Keratinocyte (primary cell): ENCODE measurements around the gene VSTM2A. TPM values are rescaled to one million over a fixed set of nuclear protein-coding genes. Genes with fewer than 3 reads are reported as not detected.
A peak's percentile ranks its signal among the peaks of the same experiment; 100 is the strongest.

Experiments
- DNase-seq: peaks from one replicate; pipeline ENCODE4 v3.0.0-alpha.2; 2011; ENCODE audit warnings: low read depth, missing footprints, low spot score
- FAIRE-seq: peaks from 2 replicates; lab custom pipeline; 2011; peaks lifted over from hg19 to GRCh38; lab: Jason Lieb, UNC
- H2AFZ ChIP-seq: 2 replicates; pipeline ENCODE4 v1.6.0; 2012; ENCODE audit warnings: low read length, control low read depth, inconsistent platforms; ENCODE audit not compliant: control insufficient read depth
- H3K27ac ChIP-seq: 2 replicates; pipeline ENCODE4 v1.5.1; 2011; ENCODE audit warnings: low read length; ENCODE audit not compliant: control insufficient read depth, insufficient read depth
- H3K27me3 ChIP-seq: 3 replicates; pipeline ENCODE4 v1.6.0; 2011; ENCODE audit warnings: low read length; ENCODE audit not compliant: control insufficient read depth, insufficient read depth; ENCODE audit errors: extremely low read depth
- H3K36me3 ChIP-seq, 2 experiments: 2 replicates in 1 of 2; 3 replicates in 1 of 2; pipeline ENCODE4 v1.5.1; 2011; ENCODE audit warnings: low read length in 2 of 2, mild to moderate bottlenecking in 1 of 2; ENCODE audit not compliant: control insufficient read depth in 2 of 2, insufficient read depth in 2 of 2; ENCODE audit errors: extremely low read depth in 1 of 2
- H3K4me1 ChIP-seq: 3 replicates; pipeline ENCODE4 v1.5.1; 2011; ENCODE audit warnings: low read length; ENCODE audit not compliant: control insufficient read depth, insufficient read depth; ENCODE audit errors: extremely low read depth
- H3K4me2 ChIP-seq: 3 replicates; pipeline ENCODE4 v1.6.0; 2011; ENCODE audit warnings: low read depth, low read length; ENCODE audit not compliant: control insufficient read depth, insufficient read depth; ENCODE audit errors: extremely low read depth
- H3K4me3 ChIP-seq, 3 experiments: fragments of 200-600 bp in 1 of 3; sonication (generic) in 1 of 3; 2 replicates in 2 of 3; 3 replicates in 1 of 3; pipeline ENCODE4 v1.5.1; 2011 to 2016; ENCODE audit warnings: low read length in 3 of 3, mild to moderate bottlenecking in 3 of 3, control low read depth in 2 of 3, inconsistent platforms in 1 of 3, low read depth in 1 of 3, mixed read lengths in 1 of 3, mixed run types in 1 of 3, moderate library complexity in 1 of 3; ENCODE audit not compliant: control insufficient read depth in 2 of 3, insufficient read depth in 2 of 3; ENCODE audit errors: extremely low read depth in 1 of 3
- H3K79me2 ChIP-seq: 2 replicates; pipeline ENCODE4 v1.6.0; 2012; ENCODE audit warnings: low read length; ENCODE audit not compliant: control insufficient read depth, insufficient read depth
- H3K9ac ChIP-seq: 3 replicates; pipeline ENCODE4 v1.6.0; 2011; ENCODE audit warnings: low read length; ENCODE audit not compliant: control insufficient read depth, insufficient read depth; ENCODE audit errors: extremely low read depth
- H3K9me1 ChIP-seq: 3 replicates; pipeline ENCODE4 v1.6.0; 2011; ENCODE audit warnings: low read length; ENCODE audit not compliant: control insufficient read depth, insufficient read depth; ENCODE audit errors: extremely low read depth
- H3K9me3 ChIP-seq: 2 replicates; pipeline ENCODE4 v1.5.1; 2012; ENCODE audit warnings: low read depth, low read length; ENCODE audit not compliant: control insufficient read depth
- H4K20me1 ChIP-seq: 3 replicates; pipeline ENCODE4 v1.6.0; 2011; ENCODE audit warnings: low read length; ENCODE audit not compliant: control insufficient read depth, insufficient read depth; ENCODE audit errors: extremely low read depth
- EZH2 ChIP-seq: IDR thresholded peaks from one replicate; pipeline ENCODE4 v1.6.1; 2012; ENCODE audit warnings: inconsistent platforms, mild to moderate bottlenecking, low read length, moderate library complexity
- dilution Hi-C: fragments of 300-500 bp; cut with MboI; formaldehyde crosslinking; loops from one replicate; pipeline ENCODE4 v1.7.0; 2020; ENCODE audit warnings: low sequenced_read_pairs; ENCODE audit not compliant: extremely low pct_ligation_motif_present
- polyA plus RNA-seq, 5 experiments: library from polyadenylated mRNA; depleted of rRNA in 3 of 5; stranded (reverse) in 3 of 5; stranded (forward) in 1 of 5; unstranded in 1 of 5; fragments of >200 nt; gene quantifications; 1 replicate in 1 of 5; 2 replicates in 3 of 5; 3 replicates in 1 of 5; pipeline versions ENCODE4 v1.2.1 to v1.2.3, GENCODE V29; 2011 to 2012; ENCODE audit warnings: missing spikeins in 2 of 5, low read depth in 1 of 5, low replicate concordance in 1 of 5
- TF ChIP-seq, protein P1 (sequence below), 3 experiments: IDR thresholded peaks in 1 of 3; conservative IDR thresholded peaks in 1 of 3; optimal IDR thresholded peaks in 1 of 3; 2 replicates in 2 of 3; 3 replicates in 1 of 3; pipeline versions ENCODE3 to v1.5.1; 2011; ENCODE audit warnings: low read length in 3 of 3, mild to moderate bottlenecking in 3 of 3, moderate library complexity in 2 of 3, control low read depth in 1 of 3, inconsistent platforms in 1 of 3; ENCODE audit not compliant: insufficient read depth in 2 of 3; ENCODE audit errors: extremely low read depth in 1 of 3

VSTM2A gene
- polyA plus RNA-seq, 1 donor (not counting 4 experiments of a cell fraction or from before 2014, with no cell fraction given) = not detected

DNA sequence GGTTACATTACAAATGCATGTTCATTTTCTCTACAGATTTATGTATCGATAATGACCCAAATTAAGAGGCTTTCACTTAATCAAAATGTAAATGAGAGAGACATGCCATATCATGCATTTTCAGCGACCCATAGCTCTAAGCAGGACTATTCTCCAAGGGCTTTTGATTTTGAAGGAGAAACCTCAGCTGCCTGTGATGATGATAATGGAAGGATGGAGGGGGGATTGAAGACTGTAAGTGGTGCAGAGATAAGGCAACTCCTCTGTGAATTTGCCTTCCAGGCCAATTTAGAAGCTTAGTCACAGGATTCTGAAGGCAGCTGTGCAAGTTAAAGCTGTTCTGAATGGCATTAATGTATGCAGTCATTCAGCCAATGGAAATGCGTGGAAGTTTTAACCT lies 8.3 kb downstream of the VSTM2A start:
- no peak for TF ChIP-seq EZH2
- no peaks in the 10 kb centered on the region for H3K4me1 ChIP-seq
- no peaks in the 10 kb centered on the region for H3K79me2 ChIP-seq
- FAIRE-seq (no peak), DNase-seq (no peak)
- no peaks in the 10 kb centered on the region for H3K9me3 ChIP-seq
- no peaks in the 10 kb centered on the region for H3K9me1 ChIP-seq
- no peaks in the 10 kb centered on the region for H4K20me1 ChIP-seq
- H3K27me3 ChIP-seq = peaks cover 30% of the 10 kb centered on the region
- no peak overlapping the region for H3K4me3 ChIP-seq
- H2AFZ ChIP-seq = no peak overlapping the region
- H3K4me2 ChIP-seq = no peak overlapping the region
- no peaks in the 10 kb centered on the region for H3K36me3 ChIP-seq
- no peak overlapping the region for H3K27ac ChIP-seq
- no peak overlapping the region for H3K9ac ChIP-seq
- dilution Hi-C loops = no loop called here

DNA sequence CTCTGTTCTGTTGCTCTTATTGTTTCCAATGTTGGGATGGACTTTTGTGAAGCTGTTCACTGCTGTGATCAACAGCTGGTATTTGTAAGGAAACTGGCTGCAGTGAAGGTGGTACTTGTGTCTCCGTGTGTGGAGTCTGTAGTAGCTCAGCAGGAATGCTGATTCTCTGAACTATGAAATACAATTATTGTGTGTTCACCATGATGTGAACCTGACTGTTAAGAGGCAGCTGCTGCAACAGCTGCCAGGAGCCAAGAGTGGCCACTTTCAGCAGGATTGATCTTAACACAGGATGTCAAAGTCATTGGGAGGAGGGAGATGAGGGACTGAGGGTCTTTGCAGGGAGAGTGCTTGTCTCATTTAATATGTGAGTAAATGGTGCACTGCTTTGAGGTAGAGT lies 13.9 kb downstream of the VSTM2A start:
- Histone ChIP-seq H3K27ac (no peak overlapping the region), H3K4me3 (no peak overlapping the region), H3K9ac (no peak overlapping the region), H3K9me1 (no peaks in the 10 kb centered on the region), H3K4me2 (no peak overlapping the region), H3K9me3 (no peaks in the 10 kb centered on the region), H3K4me1 (peaks cover 10% of the 10 kb centered on the region), H3K79me2 (no peaks in the 10 kb centered on the region), H2AFZ (no peak overlapping the region), H3K36me3 (no peaks in the 10 kb centered on the region), H4K20me1 (no peaks in the 10 kb centered on the region), H3K27me3 (peaks cover 12% of the 10 kb centered on the region)
- dilution Hi-C loops = no loop called here
- TF ChIP-seq, protein P1, sequence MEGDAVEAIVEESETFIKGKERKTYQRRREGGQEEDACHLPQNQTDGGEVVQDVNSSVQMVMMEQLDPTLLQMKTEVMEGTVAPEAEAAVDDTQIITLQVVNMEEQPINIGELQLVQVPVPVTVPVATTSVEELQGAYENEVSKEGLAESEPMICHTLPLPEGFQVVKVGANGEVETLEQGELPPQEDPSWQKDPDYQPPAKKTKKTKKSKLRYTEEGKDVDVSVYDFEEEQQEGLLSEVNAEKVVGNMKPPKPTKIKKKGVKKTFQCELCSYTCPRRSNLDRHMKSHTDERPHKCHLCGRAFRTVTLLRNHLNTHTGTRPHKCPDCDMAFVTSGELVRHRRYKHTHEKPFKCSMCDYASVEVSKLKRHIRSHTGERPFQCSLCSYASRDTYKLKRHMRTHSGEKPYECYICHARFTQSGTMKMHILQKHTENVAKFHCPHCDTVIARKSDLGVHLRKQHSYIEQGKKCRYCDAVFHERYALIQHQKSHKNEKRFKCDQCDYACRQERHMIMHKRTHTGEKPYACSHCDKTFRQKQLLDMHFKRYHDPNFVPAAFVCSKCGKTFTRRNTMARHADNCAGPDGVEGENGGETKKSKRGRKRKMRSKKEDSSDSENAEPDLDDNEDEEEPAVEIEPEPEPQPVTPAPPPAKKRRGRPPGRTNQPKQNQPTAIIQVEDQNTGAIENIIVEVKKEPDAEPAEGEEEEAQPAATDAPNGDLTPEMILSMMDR (optimal IDR thresholded peaks at IDR 0.05 in 1 of 3, IDR thresholded peaks at IDR 0.05 in 1 of 3, conservative IDR thresholded peaks at IDR 0.05 in 1 of 3; ENCODE audit: extremely low read depth in 1 of 3, insufficient read depth in 2 of 3, low read length in 3 of 3) = no peak
- no peak for TF ChIP-seq EZH2
- FAIRE-seq (no peak), DNase-seq (no peak)

GRCh38 chr7:54559401-54559800 lies 17.2 kb downstream of the VSTM2A start:
- Histone ChIP-seq H3K4me2 (no peak overlapping the region), H3K9ac (no peak overlapping the region), H3K27me3 (peaks cover 4% of the 10 kb centered on the region), H3K4me3 (no peak overlapping the region), H3K9me1 (no peaks in the 10 kb centered on the region), H3K27ac (no peak overlapping the region), H2AFZ (no peak overlapping the region), H3K9me3 (no peaks in the 10 kb centered on the region), H3K36me3 (no peaks in the 10 kb centered on the region), H4K20me1 (no peaks in the 10 kb centered on the region), H3K4me1 (peaks cover 11% of the 10 kb centered on the region), H3K79me2 (no peaks in the 10 kb centered on the region)
- FAIRE-seq (peak; percentile 58), DNase-seq (peak; percentile 7)
- TF ChIP-seq, protein P1 (optimal IDR thresholded peaks at IDR 0.05 in 1 of 3, IDR thresholded peaks at IDR 0.05 in 1 of 3, conservative IDR thresholded peaks at IDR 0.05 in 1 of 3; ENCODE audit: extremely low read depth in 1 of 3, insufficient read depth in 2 of 3, low read length in 3 of 3) = no peak
- no peak for TF ChIP-seq EZH2
- dilution Hi-C loops = no loop called here
